Astrocyte of the spinal cord (primary cell): ENCODE data around the gene TRNP1.

Experiments
- DNase-seq: peaks from one replicate; pipeline ENCODE4 v3.0.0; 2011; ENCODE audit warnings: low read depth, low spot score
- H3K4me3 ChIP-seq: 2 replicates; pipeline ENCODE4 v1.5.1; 2011; ENCODE audit warnings: low read depth, mild to moderate bottlenecking, low read length, moderate library complexity
- in situ Hi-C: cut with HindIII; loops from 2 replicates; pipeline ENCODE4 v1.10.0; 2017; ENCODE audit warnings: low sequenced_read_pairs
- TF ChIP-seq, protein P1 (sequence below): IDR thresholded peaks from 2 replicates; pipeline ENCODE4 v1.5.1; 2012; ENCODE audit warnings: low read depth, mild to moderate bottlenecking, low read length, inconsistent platforms

TRNP1 gene

DNA sequence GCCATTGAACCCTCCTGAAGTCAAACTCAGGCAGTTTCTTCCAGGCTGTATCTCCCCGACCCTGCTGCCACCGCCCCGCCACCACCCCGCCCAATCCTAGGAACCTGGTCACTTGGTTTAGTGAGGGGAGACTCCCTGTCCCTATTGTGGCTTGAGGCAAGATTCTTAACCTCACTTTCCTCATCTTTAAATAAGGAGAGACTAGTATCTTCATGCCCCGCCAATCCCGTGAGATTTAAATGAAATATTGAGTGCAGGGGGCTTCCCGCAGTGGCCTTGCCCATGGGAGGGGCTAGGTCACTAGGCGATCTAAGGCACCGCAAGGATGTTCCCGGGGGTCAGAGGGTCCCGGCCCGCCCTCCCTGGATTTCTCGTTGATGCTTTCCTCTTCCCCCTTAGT is 34.2 kb upstream of the TRNP1 start:
- no peak overlapping the region for H3K4me3 ChIP-seq
- TF ChIP-seq, protein P1, sequence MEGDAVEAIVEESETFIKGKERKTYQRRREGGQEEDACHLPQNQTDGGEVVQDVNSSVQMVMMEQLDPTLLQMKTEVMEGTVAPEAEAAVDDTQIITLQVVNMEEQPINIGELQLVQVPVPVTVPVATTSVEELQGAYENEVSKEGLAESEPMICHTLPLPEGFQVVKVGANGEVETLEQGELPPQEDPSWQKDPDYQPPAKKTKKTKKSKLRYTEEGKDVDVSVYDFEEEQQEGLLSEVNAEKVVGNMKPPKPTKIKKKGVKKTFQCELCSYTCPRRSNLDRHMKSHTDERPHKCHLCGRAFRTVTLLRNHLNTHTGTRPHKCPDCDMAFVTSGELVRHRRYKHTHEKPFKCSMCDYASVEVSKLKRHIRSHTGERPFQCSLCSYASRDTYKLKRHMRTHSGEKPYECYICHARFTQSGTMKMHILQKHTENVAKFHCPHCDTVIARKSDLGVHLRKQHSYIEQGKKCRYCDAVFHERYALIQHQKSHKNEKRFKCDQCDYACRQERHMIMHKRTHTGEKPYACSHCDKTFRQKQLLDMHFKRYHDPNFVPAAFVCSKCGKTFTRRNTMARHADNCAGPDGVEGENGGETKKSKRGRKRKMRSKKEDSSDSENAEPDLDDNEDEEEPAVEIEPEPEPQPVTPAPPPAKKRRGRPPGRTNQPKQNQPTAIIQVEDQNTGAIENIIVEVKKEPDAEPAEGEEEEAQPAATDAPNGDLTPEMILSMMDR, result no peak
- in situ Hi-C loops, result no loop called here
- no peak for DNase-seq

DNA sequence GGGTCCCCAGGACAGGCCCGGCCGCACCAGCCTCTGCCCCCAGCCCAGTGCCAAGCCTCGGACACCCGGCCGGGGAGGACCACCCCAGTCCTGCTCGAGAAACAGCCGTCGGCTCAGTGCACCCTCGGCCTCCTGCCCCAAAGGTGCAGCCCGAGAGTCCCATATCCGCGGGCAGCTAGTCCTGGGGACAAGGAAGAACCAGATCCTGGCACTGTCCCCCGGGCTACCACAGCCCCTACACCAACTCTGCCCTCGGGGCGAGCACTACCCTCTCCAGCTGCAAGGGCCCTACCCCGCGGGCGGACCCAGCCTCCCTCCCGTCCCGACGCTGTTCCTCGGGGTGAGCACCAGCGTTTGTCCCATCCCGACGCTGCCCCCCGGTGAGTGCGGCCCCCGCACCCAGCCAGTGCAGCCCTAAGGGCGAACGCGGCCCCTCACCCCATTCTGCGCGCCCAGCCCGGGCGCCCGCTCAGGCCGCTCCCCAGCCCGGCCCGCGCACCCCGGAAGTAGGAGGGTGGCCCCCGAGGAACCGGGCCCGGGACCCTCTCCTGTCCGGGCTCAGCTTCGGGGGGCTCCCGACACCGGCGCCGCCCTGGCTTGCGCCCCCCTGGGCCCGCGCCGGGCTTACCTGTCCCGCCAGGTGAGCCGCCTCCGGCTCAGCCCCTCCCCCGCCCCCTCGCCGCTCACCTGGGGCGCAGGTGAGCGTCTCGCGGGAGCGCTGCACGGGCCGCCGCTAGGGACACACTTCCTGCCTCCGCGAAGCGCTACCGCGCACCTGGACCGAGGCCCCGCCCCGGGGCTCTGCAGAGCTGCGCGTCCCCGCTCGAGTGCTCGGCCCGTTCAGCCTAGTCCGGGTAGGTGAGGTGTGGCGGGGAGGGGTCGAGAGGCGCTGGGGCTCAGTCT is 33.5 kb upstream of the TRNP1 start, which contains the start of gene KDF1:
Gene KDF1, minus strand, starts transcription at position 747 of the 903 bp plus-strand sequence. CDS start 8,088 bp downstream, outside the sequence.
- DNase-seq, result no peak
- no peak within 1 kb of the TSS for H3K4me3 ChIP-seq
- in situ Hi-C loops, result no loop called here
- TF ChIP-seq, protein P1, result no peak

DNA sequence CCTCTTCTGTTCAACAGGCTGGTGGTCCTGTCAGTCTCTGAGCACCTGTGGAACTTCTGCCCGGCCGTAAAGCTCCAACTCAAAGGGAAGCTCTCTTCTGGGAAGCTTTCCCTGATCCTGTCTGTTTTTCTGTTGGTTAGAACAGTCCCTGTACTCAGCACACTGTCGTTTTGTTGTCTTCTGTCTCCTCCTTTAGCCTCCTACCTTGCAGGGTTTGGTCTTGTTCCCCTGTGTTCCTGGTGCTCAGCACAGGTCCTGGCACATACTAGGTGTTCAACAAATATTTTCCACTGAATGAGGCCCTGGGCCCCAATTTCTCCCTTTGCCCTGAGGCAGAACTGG is 32.9 kb upstream of the TRNP1 start:
- in situ Hi-C loops, result no loop called here
- no peak for DNase-seq
- no peak overlapping the region for H3K4me3 ChIP-seq
- TF ChIP-seq, protein P1, result no peak

DNA sequence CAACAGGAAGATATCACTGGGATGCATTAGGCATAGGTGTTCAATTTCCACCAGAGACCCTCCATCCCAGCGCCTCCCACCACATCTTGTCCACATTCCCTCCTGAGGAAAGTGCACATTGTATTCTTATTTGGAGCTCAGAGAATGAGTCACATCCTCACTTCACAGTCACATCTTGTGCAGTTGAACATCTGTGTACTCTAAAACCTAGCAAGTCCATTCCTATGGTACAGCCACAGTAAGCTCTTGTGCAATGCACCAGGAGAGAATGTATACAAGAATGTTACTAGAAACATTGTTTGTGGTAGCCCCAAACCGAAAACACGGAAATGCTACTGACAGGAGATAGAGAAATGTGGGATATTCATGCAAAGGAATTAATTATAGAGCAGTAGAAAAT is 31.7 kb upstream of the TRNP1 start:
- TF ChIP-seq, protein P1, result no peak
- H3K4me3 ChIP-seq, result no peak overlapping the region
- in situ Hi-C loops, result no loop called here
- DNase-seq, result peak; percentile 82

DNA sequence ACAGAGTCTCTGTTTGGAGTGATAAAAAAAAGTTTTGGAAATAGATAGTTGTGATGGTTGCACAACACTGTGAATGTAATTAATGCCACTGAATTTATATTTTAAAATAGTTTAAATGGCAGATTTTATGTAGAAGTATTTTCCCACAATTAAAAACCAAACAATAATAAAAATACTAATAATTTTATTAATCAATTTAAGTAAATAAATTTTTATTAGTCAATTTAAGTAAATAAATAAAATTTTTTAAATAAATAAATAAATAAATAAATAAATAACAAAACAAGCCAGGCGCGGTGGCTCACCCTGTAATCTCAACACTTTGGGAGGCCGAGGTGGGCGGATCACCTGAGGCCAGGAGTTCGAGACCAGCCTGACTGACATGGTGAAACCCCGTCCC is 28.3 kb upstream of the TRNP1 start:
- DNase-seq, result no peak
- TF ChIP-seq, protein P1, result no peak
- in situ Hi-C loops, result no loop called here
- H3K4me3 ChIP-seq, result no peak overlapping the region

DNA sequence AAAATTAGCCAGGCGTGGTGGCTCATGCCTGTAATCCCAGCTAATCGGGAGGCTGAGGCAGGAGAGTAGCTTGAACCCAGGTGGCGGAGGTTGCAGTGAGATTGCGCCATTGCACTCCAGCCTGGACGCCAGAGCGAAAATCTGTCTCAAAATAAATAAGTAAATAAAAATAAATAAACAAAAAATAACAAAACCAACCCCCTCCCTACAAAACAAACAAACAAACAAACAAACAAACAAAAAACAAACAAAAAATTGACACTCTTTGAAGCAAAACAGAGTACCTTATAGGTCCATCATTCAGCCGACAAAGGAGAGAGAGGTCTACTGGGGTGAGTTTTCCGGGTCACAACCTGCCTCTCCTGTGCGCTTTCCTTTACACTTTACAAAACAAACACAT is 27.9 kb upstream of the TRNP1 start:
- no peak for DNase-seq
- H3K4me3 ChIP-seq, result no peak overlapping the region
- in situ Hi-C loops, result no loop called here
- TF ChIP-seq, protein P1, result no peak
